ENCODE measurements around the gene KCND1. TPM values are rescaled to one million over a fixed set of nuclear protein-coding genes. Genes with fewer than 3 reads are reported as not detected.

KCND1 gene
- total and polyA plus RNA-seq, 10 of the 15 experiments (the other 5 are each of a cell fraction or from before 2014, with no cell fraction given), result 0.02 to 1.0 (median 0.39) TPM

- ChIA-PET RAD21 (ENCODE audit: unreplicated experiment) (interaction anchor here (1.4 kb wide), 1 partner anchor 11 kb away, joined by 3 read pairs; no protein-coding TSS in a partner anchor), POLR2A (no interaction called here), SMC1A (ENCODE audit: uncharacterized antibody, unreplicated experiment) (no interaction called here), CTCF (no interaction called here)
- WGBS (ENCODE audit: insufficient coverage, insufficient replicate concordance, low lambda C conversion rate, missing lambda C conversion rate), result 95% methylated on average over 27 of the region's 28 CpGs
- TF ChIP-seq HDAC6 (IDR thresholded peaks at IDR 0.05; ENCODE audit: unreplicated experiment), result no peak
- Histone ChIP-seq H2AFZ (ENCODE audit: control insufficient read depth, low read depth, low read length) (no peak overlapping the region), H3K79me2 (ENCODE audit: control insufficient read depth, insufficient read depth, low read length) (no peaks in the 10 kb centered on the region), H3K4me1 (ENCODE audit: control insufficient read depth, insufficient read depth, low read length) (peaks cover 5% of the 10 kb centered on the region), H3K27ac (ENCODE audit: control insufficient read depth, insufficient read depth) (no peak overlapping the region), H3K9me3 (replicated peaks; ENCODE audit: control insufficient read depth, insufficient read depth, low read length) (no peaks in the 10 kb centered on the region; the same call in 2 of the 3 replicates), H3K27me3 (replicated peaks in 1 of 2; ENCODE audit: control insufficient read depth in 2 of 2, insufficient read depth in 2 of 2, low read length in 1 of 2) (no peaks in the 10 kb centered on the region), H4K20me1 (ENCODE audit: control insufficient read depth, insufficient read depth) (no peaks in the 10 kb centered on the region), H3K36me3 (ENCODE audit: control insufficient read depth in 2 of 2, insufficient read depth in 2 of 2, low read length in 1 of 2) (no peaks in the 10 kb centered on the region; a peak in 2 of 4 replicates), H3K4me3 (no peak overlapping the region), H3K4me2 (ENCODE audit: control insufficient read depth, insufficient read depth) (no peak overlapping the region), H3K9ac (ENCODE audit: control insufficient read depth, insufficient read depth, low read length) (no peak overlapping the region)
- BruUV-seq (replicated peaks), result no TSS peak
- FAIRE-seq, result no peak
- in situ Hi-C loops (cut with MboI), result loop anchor here (5.0 kb wide), 1 partner anchor 73 kb away; the partner anchor contains the start of gene TFE3
- no peak for DNase-seq (ENCODE audit: low read depth, low spot score)
- no peak for ATAC-seq
- intact Hi-C loops (cut with micrococcal nuclease; ENCODE audit: unreplicated experiment), result no loop called here
Measured at GRCh38 chrX:48969471-48969870, 2.2 kb downstream of the KCND1 start.

- Histone ChIP-seq H3K4me3 (no peak overlapping the region), H3K79me2 (ENCODE audit: control insufficient read depth, insufficient read depth, low read length) (no peaks in the 10 kb centered on the region), H3K27me3 (replicated peaks in 1 of 2; ENCODE audit: control insufficient read depth in 2 of 2, insufficient read depth in 2 of 2, low read length in 1 of 2) (no peaks in the 10 kb centered on the region), H3K9ac (ENCODE audit: control insufficient read depth, insufficient read depth, low read length) (no peak overlapping the region), H3K4me1 (ENCODE audit: control insufficient read depth, insufficient read depth, low read length) (peaks cover 9% of the 10 kb centered on the region), H3K9me3 (replicated peaks; ENCODE audit: control insufficient read depth, insufficient read depth, low read length) (no peaks in the 10 kb centered on the region; the same call in 2 of the 3 replicates), H4K20me1 (ENCODE audit: control insufficient read depth, insufficient read depth) (no peaks in the 10 kb centered on the region), H2AFZ (ENCODE audit: control insufficient read depth, low read depth, low read length) (no peak overlapping the region), H3K27ac (ENCODE audit: control insufficient read depth, insufficient read depth) (no peak overlapping the region), H3K4me2 (ENCODE audit: control insufficient read depth, insufficient read depth) (no peak overlapping the region), H3K36me3 (ENCODE audit: control insufficient read depth in 2 of 2, insufficient read depth in 2 of 2, low read length in 1 of 2) (no peaks in the 10 kb centered on the region; a peak in 1 of 4 replicates)
- CTCF ChIA-PET, result no interaction called here
- no peak for DNase-seq (ENCODE audit: low read depth, low spot score)
- in situ Hi-C loops (cut with MboI) (loop anchor here (5.0 kb wide), 1 partner anchor 74 kb away; the partner anchor contains the start of gene TFE3), intact Hi-C loops (cut with micrococcal nuclease; ENCODE audit: unreplicated experiment) (no loop called here)
- no peak for ATAC-seq
- TF ChIP-seq CBX5 (IDR thresholded peaks at IDR 0.05; ENCODE audit: low read depth) (no peak), HSF1 (IDR thresholded peaks at IDR 0.05; ENCODE audit: low read depth, low read length) (no peak), BMI1 (IDR thresholded peaks at IDR 0.05; ENCODE audit: borderline replicate concordance) (no peak), KDM1A (IDR thresholded peaks at IDR 0.05; ENCODE audit: borderline replicate concordance) (no peak), POLR2AphosphoS2 (IDR thresholded peaks at IDR 0.05; ENCODE audit: low read depth, low read length) (no peak), CHD1 (IDR thresholded peaks at IDR 0.05; ENCODE audit: low read depth, low read length) (no peak), ZNF384 (IDR thresholded peaks at IDR 0.05; ENCODE audit: borderline replicate concordance, low read depth, low read length) (no peak), CREB1 (IDR thresholded peaks at IDR 0.05; ENCODE audit: low read depth) (no peak), STAT1 (conservative IDR thresholded peaks at IDR 0.05) (no peak)
- no TSS peak for BruUV-seq (replicated peaks)
- 38% methylated on average over 1 of the region's 1 CpG for WGBS (ENCODE audit: insufficient coverage, insufficient replicate concordance, low lambda C conversion rate, missing lambda C conversion rate)
- POLR2A ChIA-PET, result no interaction called here
- RAD21 ChIA-PET (ENCODE audit: unreplicated experiment), result interaction anchor here (1.4 kb wide), 1 partner anchor 9 kb away, joined by 3 read pairs; no protein-coding TSS in a partner anchor
- SMC1A ChIA-PET (ENCODE audit: uncharacterized antibody, unreplicated experiment), result no interaction called here
- FAIRE-seq, result no peak
Measured at GRCh38 chrX:48968377-48968776, 3.3 kb downstream of the KCND1 start.

All from GM12878 (cell line).